ENCODE measurements around the gene IL1A.
A peak's percentile ranks its signal among the peaks of the same experiment; 100 is the strongest.

GRCh38 chr2:112728029-112728362 lies 56.3 kb downstream of the IL1A start:
- peak in 1 of 2 experiments; percentile 78; a peak in 3 of 4 replicates for TF ChIP-seq RCOR1 (IDR thresholded peaks at IDR 0.05; ENCODE audit: borderline replicate concordance in 1 of 2, low read depth in 2 of 2, low read length in 2 of 2)
- no peak for TF ChIP-seq POLR2A (conservative IDR thresholded peaks at IDR 0.05)
- TF ChIP-seq CHD7 (IDR thresholded peaks at IDR 0.05; ENCODE audit: low read depth, low read length): no peak

Data from K562 (cell line).